Astrocyte of the spinal cord (primary cell): ENCODE results near the gene ANTXR1.
A peak's percentile ranks its signal among the peaks of the same experiment; 100 is the strongest.

ENCODE experiments used
- DNase-seq: peaks from one replicate; pipeline ENCODE4 v3.0.0; 2011; ENCODE audit warnings: low read depth, low spot score
- H3K4me3 ChIP-seq: 2 replicates; pipeline ENCODE4 v1.5.1; 2011; ENCODE audit warnings: low read depth, mild to moderate bottlenecking, low read length, moderate library complexity
- CTCF ChIP-seq: IDR thresholded peaks from 2 replicates; pipeline ENCODE4 v1.5.1; 2012; ENCODE audit warnings: low read depth, mild to moderate bottlenecking, low read length, inconsistent platforms
- in situ Hi-C: cut with HindIII; loops from 2 replicates; pipeline ENCODE4 v1.10.0; 2017; ENCODE audit warnings: low sequenced_read_pairs

The ANTXR1 gene

GRCh38 chr2:69195706-69196105 lies 182.7 kb downstream of the ANTXR1 start:
- DNase-seq = no peak
- no peak overlapping the region for H3K4me3 ChIP-seq
- no peak for TF ChIP-seq CTCF
- in situ Hi-C loops = no loop called here

- in situ Hi-C loops = no loop called here
- DNase-seq = peak; percentile 94
- no peak for TF ChIP-seq CTCF
- no peak overlapping the region for H3K4me3 ChIP-seq
These were observed 183.5 kb downstream of the ANTXR1 start for GRCh38 chr2:69196327-69197117.

GRCh38 chr2:69200107-69200520 lies 187.1 kb downstream of the ANTXR1 start:
- H3K4me3 ChIP-seq = no peak overlapping the region
- peak; percentile 59 for DNase-seq
- no peak for TF ChIP-seq CTCF
- in situ Hi-C loops = no loop called here

GRCh38 chr2:69201259-69201658 lies 188.3 kb downstream of the ANTXR1 start:
- in situ Hi-C loops = no loop called here
- H3K4me3 ChIP-seq = no peak overlapping the region
- TF ChIP-seq CTCF = no peak
- DNase-seq = no peak

- no peak overlapping the region for H3K4me3 ChIP-seq
- DNase-seq = no peak
- in situ Hi-C loops = no loop called here
- TF ChIP-seq CTCF = no peak
These were observed 189.3 kb downstream of the ANTXR1 start for GRCh38 chr2:69202327-69202726.

GRCh38 chr2:69203166-69203985 lies 190.4 kb downstream of the ANTXR1 start:
- no peak for DNase-seq
- no peak for TF ChIP-seq CTCF
- in situ Hi-C loops = no loop called here
- H3K4me3 ChIP-seq = no peak overlapping the region
